Thyroid gland (tissue), 4 donors: ENCODE data around the gene KRTAP10-9.
"Not testable (repeated sequence)": the region's sequence is repeated elsewhere in the genome, so short reads cannot be mapped to it uniquely, and the experiment has no call there.

Experiments
- POLR2A ChIP-seq, 2 donors: fragments of 450-650 bp; IDR thresholded peaks; one replicate each; pipeline ENCODE4 v1.6.1; 2017; ENCODE audit warnings: antibody characterized with exemption in 2 of 2, mild to moderate bottlenecking in 2 of 2, moderate library complexity in 1 of 2
- TF ChIP-seq, protein P1 (sequence below), 6 experiments: fragments of 200-600 bp in 3 of 6; fragments of 450-650 bp in 3 of 6; sonication (generic) in 3 of 6; IDR thresholded peaks; one replicate each; pipeline ENCODE4 v1.5.1; 2016 to 2019; ENCODE audit warnings: antibody characterized with exemption in 6 of 6, mild to moderate bottlenecking in 2 of 6, inconsistent platforms in 1 of 6, moderate library complexity in 1 of 6

DNA sequence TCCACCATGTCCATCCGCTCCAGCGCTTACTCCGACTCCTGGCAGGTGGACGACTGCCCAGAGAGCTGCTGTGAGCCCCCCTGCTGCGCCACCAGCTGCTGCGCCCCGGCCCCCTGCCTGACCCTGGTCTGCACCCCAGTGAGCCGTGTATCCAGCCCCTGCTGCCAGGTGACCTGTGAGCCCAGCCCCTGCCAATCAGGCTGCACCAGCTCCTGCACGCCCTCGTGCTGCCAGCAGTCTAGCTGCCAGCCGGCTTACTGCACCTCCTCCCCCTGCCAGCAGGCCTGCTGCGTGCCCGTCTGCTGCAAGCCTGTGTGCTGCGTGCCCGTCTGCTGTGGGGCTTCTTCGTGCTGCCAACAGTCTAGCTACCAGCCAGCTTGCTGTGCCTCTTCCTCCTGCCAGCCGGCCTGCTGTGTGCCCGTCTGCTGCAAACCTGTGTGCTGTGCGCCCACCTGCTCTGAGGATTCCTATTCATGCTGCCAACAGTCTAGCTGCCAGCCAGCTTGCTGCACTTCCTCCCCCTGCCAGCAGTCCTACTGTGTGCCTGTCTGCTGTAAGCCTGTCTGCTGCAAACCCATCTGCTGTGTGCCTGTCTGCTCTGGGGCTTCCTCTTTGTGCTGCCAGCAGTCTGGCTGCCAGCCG, 409 bp downstream of the KRTAP10-9 start:
- TF ChIP-seq, protein P1, sequence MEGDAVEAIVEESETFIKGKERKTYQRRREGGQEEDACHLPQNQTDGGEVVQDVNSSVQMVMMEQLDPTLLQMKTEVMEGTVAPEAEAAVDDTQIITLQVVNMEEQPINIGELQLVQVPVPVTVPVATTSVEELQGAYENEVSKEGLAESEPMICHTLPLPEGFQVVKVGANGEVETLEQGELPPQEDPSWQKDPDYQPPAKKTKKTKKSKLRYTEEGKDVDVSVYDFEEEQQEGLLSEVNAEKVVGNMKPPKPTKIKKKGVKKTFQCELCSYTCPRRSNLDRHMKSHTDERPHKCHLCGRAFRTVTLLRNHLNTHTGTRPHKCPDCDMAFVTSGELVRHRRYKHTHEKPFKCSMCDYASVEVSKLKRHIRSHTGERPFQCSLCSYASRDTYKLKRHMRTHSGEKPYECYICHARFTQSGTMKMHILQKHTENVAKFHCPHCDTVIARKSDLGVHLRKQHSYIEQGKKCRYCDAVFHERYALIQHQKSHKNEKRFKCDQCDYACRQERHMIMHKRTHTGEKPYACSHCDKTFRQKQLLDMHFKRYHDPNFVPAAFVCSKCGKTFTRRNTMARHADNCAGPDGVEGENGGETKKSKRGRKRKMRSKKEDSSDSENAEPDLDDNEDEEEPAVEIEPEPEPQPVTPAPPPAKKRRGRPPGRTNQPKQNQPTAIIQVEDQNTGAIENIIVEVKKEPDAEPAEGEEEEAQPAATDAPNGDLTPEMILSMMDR (IDR thresholded peaks at IDR 0.05) = not testable (repeated sequence)
- not testable (repeated sequence) for TF ChIP-seq POLR2A (IDR thresholded peaks at IDR 0.05)
